Small intestine (tissue), 7 donors: ENCODE results near the gene FAM234A. TPM values are rescaled to one million over a fixed set of nuclear protein-coding genes. Genes with fewer than 3 reads are reported as not detected.
A peak's percentile ranks its signal among the peaks of the same experiment; 100 is the strongest.
"Not testable (repeated sequence)": the region's sequence is repeated elsewhere in the genome, so short reads cannot be mapped to it uniquely, and the experiment has no call there.

ENCODE experiments used
- DNase-seq, 2 donors: peaks; one replicate each; pipeline versions ENCODE4 v3.0.0 to v3.0.0-alpha.2; 2013
- FAIRE-seq: peaks from 2 replicates; lab custom pipeline; 2012; peaks lifted over from hg19 to GRCh38; lab: Jason Lieb, UNC
- H3K27ac ChIP-seq, 3 donors: one replicate each; pipeline ENCODE4 v1.5.1; 2013; ENCODE audit warnings: low read length in 2 of 3, mild to moderate bottlenecking in 2 of 3, control low read depth in 1 of 3, inconsistent platforms in 1 of 3, low read depth in 1 of 3, moderate library complexity in 1 of 3
- H3K27me3 ChIP-seq, 3 donors: one replicate each; pipeline ENCODE4 v1.6.1; 2013; ENCODE audit warnings: low read length in 3 of 3, inconsistent platforms in 1 of 3; ENCODE audit not compliant: control insufficient read depth in 3 of 3, insufficient read depth in 3 of 3
- H3K36me3 ChIP-seq, 3 donors: one replicate each; pipeline ENCODE4 v1.6.1; 2013; ENCODE audit warnings: low read length in 3 of 3, inconsistent platforms in 1 of 3, low read depth in 1 of 3, mild to moderate bottlenecking in 1 of 3, moderate library complexity in 1 of 3; ENCODE audit not compliant: control insufficient read depth in 3 of 3, insufficient read depth in 2 of 3
- H3K4me1 ChIP-seq, 3 donors: one replicate each; pipeline ENCODE4 v1.6.1; 2013; ENCODE audit warnings: low read length in 2 of 3, inconsistent platforms in 1 of 3, low read depth in 1 of 3, mild to moderate bottlenecking in 1 of 3, moderate library complexity in 1 of 3; ENCODE audit not compliant: control insufficient read depth in 3 of 3, insufficient read depth in 2 of 3
- H3K4me3 ChIP-seq, 3 donors: one replicate each; pipeline ENCODE4 v1.5.1; 2013; ENCODE audit warnings: low read length in 3 of 3, control low read depth in 1 of 3, inconsistent platforms in 1 of 3, low read depth in 1 of 3, mild to moderate bottlenecking in 1 of 3, moderate library complexity in 1 of 3
- H3K9me3 ChIP-seq, 2 donors: one replicate each; pipeline ENCODE4 v1.6.1; 2013; ENCODE audit warnings: low read depth in 1 of 2, low read length in 1 of 2; ENCODE audit not compliant: control insufficient read depth in 2 of 2, insufficient read depth in 1 of 2
- WGBS, 3 donors: extraction: QIAGEN DNeasy Blood & Tissue Kit; methylation state at CpG; one replicate each; pipeline ENCODE4 v1.1.7; 2013; 5-methylcytosine and 5-hydroxymethylcytosine counted together
- polyA plus RNA-seq, 4 donors: library from polyadenylated mRNA; stranded (reverse) in 3 of 4; unstranded in 1 of 4; fragments of 200-250 nt in 3 of 4; fragments of 120-200 nt in 1 of 4; gene quantifications; one replicate each; pipeline versions ENCODE4 v1.2.1 to v1.2.3, GENCODE V29; 2013
- donor health status: healthy with polysubstance abuse.
- donor health status: control.
- donor health status: control.
- donor health status: Bipolar disorder and iron deficiency.
- donor health status: healthy.

FAM234A gene
- polyA plus RNA-seq, 4 donors: 56.5 to 107 (median 66.3) TPM

DNA sequence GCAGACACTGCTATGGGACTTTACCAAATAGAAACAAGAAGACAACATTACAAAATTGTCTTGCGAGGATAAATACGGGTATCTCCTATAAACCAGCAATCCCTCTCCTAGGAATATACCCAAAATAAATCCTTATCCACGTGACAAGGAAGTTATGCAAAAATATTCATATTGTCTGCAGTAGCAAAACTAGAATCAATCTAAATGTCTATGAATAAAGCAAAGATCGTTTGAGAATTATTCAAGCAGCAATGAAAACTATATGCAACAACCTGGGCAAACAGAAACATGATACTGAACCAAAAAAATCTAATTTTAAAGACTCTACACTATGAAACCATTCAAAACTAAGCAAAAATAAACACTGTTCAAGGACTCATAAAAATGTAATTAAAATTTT, 14.6 kb upstream of the FAM234A start:
- FAIRE-seq (no peak), DNase-seq (no peak)
- Histone ChIP-seq H3K9me3 (no peaks in the 10 kb centered on the region), H3K4me3 (no peak overlapping the region), H3K27ac (no peak overlapping the region), H3K4me1 (no peaks in the 10 kb centered on the region), H3K27me3 (no peaks in the 10 kb centered on the region), H3K36me3 (peaks cover under 1 to 75% (median 7%) of the 10 kb centered on the region in 3 donors)
- WGBS, 3 donors: 70 to 71% (median 71%) methylated on average over 4 of the region's 4 CpGs

DNA sequence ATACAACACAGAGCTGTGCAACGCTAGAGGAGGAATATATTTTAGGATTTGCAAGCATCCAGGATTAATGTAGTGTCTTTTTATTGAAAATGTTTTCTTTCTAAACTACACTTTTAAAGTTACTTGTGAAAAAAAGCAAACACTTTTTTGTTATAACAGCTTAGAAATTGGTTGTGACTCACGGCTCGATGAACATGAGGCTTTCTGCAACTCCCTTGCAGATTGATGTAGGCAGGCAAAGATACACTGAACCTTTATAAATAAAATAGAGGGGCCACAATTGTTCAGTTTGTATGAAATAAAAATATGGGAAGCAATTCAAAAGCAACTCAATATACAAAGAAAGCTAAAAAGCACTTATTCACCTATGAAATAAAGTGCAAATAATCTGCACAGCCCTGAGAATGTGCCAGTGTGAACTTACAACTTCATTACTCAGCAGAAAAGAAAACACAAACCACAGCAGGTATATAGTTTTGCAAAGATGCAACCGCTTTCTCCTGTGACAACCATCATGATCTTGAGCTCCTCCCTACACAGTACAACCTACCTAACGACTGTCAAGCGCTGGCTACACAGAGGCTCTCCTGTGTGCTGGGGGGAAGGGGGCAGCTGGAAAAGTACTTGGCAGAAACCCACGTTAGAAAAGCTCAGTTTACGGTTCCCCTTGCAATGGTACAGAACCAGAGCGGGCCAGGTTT, 6.3 kb upstream of the FAM234A start:
- Histone ChIP-seq H3K27me3 (no peaks in the 10 kb centered on the region), H3K9me3 (no peaks in the 10 kb centered on the region), H3K36me3 (peaks cover 3 to 24% (median 9%) of the 10 kb centered on the region in 3 donors), H3K4me3 (peak overlapping the region; percentile 91 to 98 (median 94)), H3K4me1 (peaks cover 3 to 11% (median 5%) of the 10 kb centered on the region in 3 donors), H3K27ac (peak overlapping the region; percentile 96 to 100 (median 99))
- DNase-seq (peak in 1 of 2 donors; percentile 40), FAIRE-seq (no peak)
- 15 to 18% (median 18%) methylated on average over 9 of the region's 9 CpGs for WGBS, 3 donors

GRCh38 chr16:228852-229730, 5.5 kb upstream of the FAM234A start, which contains the start of gene LUC7L:
TSS of gene LUC7L (minus strand) at chr16:229449. CDS start at chr16:229339, 110 bp downstream.
- peak; percentile 81 to 96 for DNase-seq
- Histone ChIP-seq H3K36me3 (peaks cover 3 to 19% (median 9%) of the 10 kb centered on the region in 3 donors), H3K4me1 (peaks cover 3 to 11% (median 5%) of the 10 kb centered on the region in 3 donors), H3K27ac (peak within 1 kb of the TSS; percentile 96 to 100 (median 99)), H3K9me3 (no peaks in the 10 kb centered on the region), H3K4me3 (peak within 1 kb of the TSS; percentile 91 to 98 (median 94)), H3K27me3 (no peaks in the 10 kb centered on the region)
- no peak for FAIRE-seq
- 1 to 2% (median 1%) methylated on average over 59 to 88 of the region's 88 CpGs for WGBS, 3 donors

GRCh38 chr16:229731-230281, 4.8 kb upstream of the FAM234A start:
- Histone ChIP-seq H3K4me1 (peaks cover 3 to 11% (median 5%) of the 10 kb centered on the region in 3 donors), H3K9me3 (no peaks in the 10 kb centered on the region), H3K36me3 (peaks cover 3 to 13% (median 9%) of the 10 kb centered on the region in 3 donors), H3K27me3 (no peaks in the 10 kb centered on the region), H3K4me3 (peak overlapping the region in 2 of 3 donors; percentile 94 to 98), H3K27ac (no peak overlapping the region)
- 73 to 78% (median 75%) methylated on average over 22 of the region's 22 CpGs for WGBS, 3 donors
- FAIRE-seq (no peak), DNase-seq (no peak)

- not testable (repeated sequence) for H3K36me3 ChIP-seq, DNase-seq, H3K27ac ChIP-seq, H3K4me3 ChIP-seq, H3K27me3 ChIP-seq, H3K9me3 ChIP-seq, FAIRE-seq
- H3K4me1 ChIP-seq: peaks cover 3 to 11% (median 5%) of the 10 kb centered on the region in 3 donors
- 92 to 94% (median 94%) methylated on average over 18 of the region's 18 CpGs for WGBS, 3 donors
Measured at GRCh38 chr16:230351-230750, 4.3 kb upstream of the FAM234A start.

GRCh38 chr16:230949-231348, 3.7 kb upstream of the FAM234A start:
- H3K4me1 ChIP-seq: peaks cover 3 to 11% (median 5%) of the 10 kb centered on the region in 3 donors
- no peaks in the 10 kb centered on the region for H3K9me3 ChIP-seq
- 81 to 94% (median 88%) methylated on average over 22 of the region's 22 CpGs for WGBS, 3 donors
- H3K27me3 ChIP-seq: no peaks in the 10 kb centered on the region
- H3K4me3 ChIP-seq: no peak overlapping the region
- H3K27ac ChIP-seq: no peak overlapping the region
- FAIRE-seq (no peak), DNase-seq (no peak)
- H3K36me3 ChIP-seq: peaks cover 2 to 8% (median 6%) of the 10 kb centered on the region in 3 donors

DNA sequence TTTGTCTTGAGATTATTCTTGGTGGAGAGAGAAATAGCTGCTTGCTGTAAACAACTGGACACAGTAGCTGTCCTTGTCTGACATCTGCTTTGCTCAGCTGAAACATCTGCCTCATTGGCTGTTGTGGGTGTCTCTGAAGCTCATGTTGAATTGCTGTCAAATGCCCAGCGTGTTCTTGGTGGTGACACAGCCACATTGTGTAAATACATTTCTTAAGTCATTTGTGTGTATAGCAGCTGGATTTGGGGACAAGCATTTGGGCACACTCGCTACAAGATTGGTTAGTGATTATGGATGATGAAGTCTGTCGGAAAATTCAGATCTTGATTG, 5.3 kb downstream of the FAM234A start:
- Histone ChIP-seq H3K27ac (peak overlapping the region in 2 of 3 donors; percentile 43 to 72), H3K4me3 (no peak overlapping the region), H3K9me3 (no peaks in the 10 kb centered on the region), H3K36me3 (peaks cover 0 to 20% (median 0%) of the 10 kb centered on the region in 3 donors), H3K27me3 (no peaks in the 10 kb centered on the region), H3K4me1 (peaks cover 0 to 11% (median 1%) of the 10 kb centered on the region in 3 donors)
- DNase-seq (no peak), FAIRE-seq (no peak)
- 71 to 83% (median 75%) methylated on average over 3 of the region's 3 CpGs for WGBS, 3 donors

- H3K36me3 ChIP-seq: peaks cover 0 to 20% (median 0%) of the 10 kb centered on the region in 3 donors
- no peak overlapping the region for H3K4me3 ChIP-seq
- DNase-seq (peak in 1 of 2 donors; percentile 63), FAIRE-seq (no peak)
- no peaks in the 10 kb centered on the region for H3K27me3 ChIP-seq
- H3K9me3 ChIP-seq: no peaks in the 10 kb centered on the region
- H3K27ac ChIP-seq: peak overlapping the region in 1 of 3 donors; percentile 72
- 62 to 75% (median 70%) methylated on average over 8 of the region's 8 CpGs for WGBS, 3 donors
- H3K4me1 ChIP-seq: peaks cover 0 to 11% (median 1%) of the 10 kb centered on the region in 3 donors
Measured at GRCh38 chr16:240559-240958, 5.9 kb downstream of the FAM234A start.
